Vagina (tissue), 2 donors: ENCODE results near the gene ADRM1. TPM values are rescaled to one million over a fixed set of nuclear protein-coding genes. Genes with fewer than 3 reads are reported as not detected.
A peak's percentile ranks its signal among the peaks of the same experiment; 100 is the strongest.

Experiments used
- DNase-seq, 2 donors: peaks; one replicate each; pipeline ENCODE4 v3.0.0-alpha.2; 2017; ENCODE audit errors: extremely low spot score in 2 of 2
- H3K27ac ChIP-seq: fragments of 200-600 bp; sonication (generic); one replicate; pipeline ENCODE4 v1.5.1; 2019
- H3K27me3 ChIP-seq: fragments of 200-600 bp; sonication (generic); one replicate; pipeline ENCODE4 v1.5.1; 2019
- H3K36me3 ChIP-seq, 2 donors: fragments of 200-600 bp; sonication (generic); one replicate each; pipeline ENCODE4 v1.5.1; 2017 to 2019
- H3K4me1 ChIP-seq: fragments of 200-600 bp; sonication (generic); one replicate; pipeline ENCODE4 v1.5.1; 2019
- H3K4me3 ChIP-seq, 2 donors: fragments of 200-600 bp; sonication (generic); 1 replicate in 1 of 2; 2 replicates in 1 of 2; pipeline ENCODE4 v1.5.1; 2016 to 2019
- H3K9me3 ChIP-seq: fragments of 200-600 bp; sonication (generic); one replicate; pipeline ENCODE4 v1.5.1; 2019
- POLR2A ChIP-seq, 2 donors: fragments of 450-650 bp; IDR thresholded peaks; one replicate each; pipeline ENCODE4 v1.6.1; 2017; ENCODE audit warnings: antibody characterized with exemption in 2 of 2, mild to moderate bottlenecking in 2 of 2, moderate library complexity in 2 of 2
- POLR2AphosphoS5 ChIP-seq, 2 donors: sonication (generic); formaldehyde crosslinking; IDR thresholded peaks; one replicate each; pipeline ENCODE4 v1.9.0; 2017; ENCODE audit warnings: antibody characterized with exemption in 2 of 2, mild to moderate bottlenecking in 2 of 2, low read depth in 1 of 2; ENCODE audit not compliant: insufficient read depth in 1 of 2
- intact Hi-C: fragments of 100-400 bp; cut with DNase I; formaldehyde crosslinking; loops from one replicate; pipeline ENCODE4 v1.15.1; 2023
- total RNA-seq: library from RNA; depleted of rRNA; stranded (reverse); fragments of >200 nt; gene quantifications from one replicate; pipeline ENCODE4 v1.2.3, GENCODE V29; 2016
- TF ChIP-seq, protein P1 (sequence below), 3 experiments: fragments of 450-650 bp in 2 of 3; fragments of 200-600 bp in 1 of 3; sonication (generic) in 1 of 3; IDR thresholded peaks; one replicate each; pipeline ENCODE4 v1.5.1; 2017 to 2019; ENCODE audit warnings: antibody characterized with exemption in 3 of 3, mild to moderate bottlenecking in 2 of 3, moderate library complexity in 2 of 3

Gene ADRM1, protein sequence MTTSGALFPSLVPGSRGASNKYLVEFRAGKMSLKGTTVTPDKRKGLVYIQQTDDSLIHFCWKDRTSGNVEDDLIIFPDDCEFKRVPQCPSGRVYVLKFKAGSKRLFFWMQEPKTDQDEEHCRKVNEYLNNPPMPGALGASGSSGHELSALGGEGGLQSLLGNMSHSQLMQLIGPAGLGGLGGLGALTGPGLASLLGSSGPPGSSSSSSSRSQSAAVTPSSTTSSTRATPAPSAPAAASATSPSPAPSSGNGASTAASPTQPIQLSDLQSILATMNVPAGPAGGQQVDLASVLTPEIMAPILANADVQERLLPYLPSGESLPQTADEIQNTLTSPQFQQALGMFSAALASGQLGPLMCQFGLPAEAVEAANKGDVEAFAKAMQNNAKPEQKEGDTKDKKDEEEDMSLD
- 110 TPM for total RNA-seq

DNA sequence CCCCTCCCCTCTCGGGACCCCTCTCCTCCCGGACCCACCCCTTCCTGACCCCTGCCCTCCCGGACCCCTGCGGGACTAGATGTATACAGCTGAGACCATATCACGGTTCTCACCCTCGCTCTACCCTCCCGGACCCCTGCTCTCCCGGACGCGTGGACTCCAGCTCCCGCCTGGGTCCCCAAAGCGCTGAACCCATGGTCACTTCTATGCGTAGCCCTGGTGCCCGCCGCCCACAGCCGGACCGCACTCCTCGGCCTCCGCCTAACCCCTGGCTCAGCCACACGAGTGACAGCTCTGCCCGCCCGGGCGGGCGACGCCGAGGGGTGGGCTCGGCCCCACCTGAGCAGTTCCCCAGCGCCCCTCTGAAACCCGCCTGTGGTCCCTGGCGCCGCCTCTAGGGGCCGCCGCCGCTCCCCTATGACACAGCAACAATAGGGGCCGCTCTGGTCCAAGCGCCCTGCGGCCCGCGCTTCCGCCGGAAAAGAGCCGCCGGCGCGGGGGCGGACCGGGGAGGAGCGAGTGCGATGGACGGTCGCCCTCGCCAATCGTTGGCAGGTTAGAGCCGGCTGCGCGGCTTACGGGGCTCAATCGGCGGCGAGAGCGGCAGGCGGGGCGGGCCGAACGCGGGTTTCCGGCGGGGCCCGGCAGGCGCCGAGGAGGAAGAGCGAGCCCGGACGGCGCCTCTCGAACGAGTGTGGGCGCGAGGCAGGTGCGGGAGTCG, at the start of gene ADRM1:
Gene ADRM1, plus strand, starts transcription at position 657 of the 721 bp plus-strand sequence. CDS start 572 bp downstream, outside the sequence.
- Histone ChIP-seq H3K4me3 (peak within 1 kb of the TSS; percentile 85 to 98), H3K27ac (peak within 1 kb of the TSS; percentile 97), H3K36me3 (peaks cover 0 to 21% of the 10 kb centered on the region in 2 donors), H3K4me1 (peaks cover 39% of the 10 kb centered on the region), H3K27me3 (no peaks in the 10 kb centered on the region), H3K9me3 (no peaks in the 10 kb centered on the region)
- TF ChIP-seq POLR2A (IDR thresholded peaks at IDR 0.05) = no peak
- peak; percentile 78 to 81 for TF ChIP-seq POLR2AphosphoS5 (IDR thresholded peaks at IDR 0.05; ENCODE audit: insufficient read depth in 1 of 2, low read depth in 1 of 2)
- TF ChIP-seq, protein P1, sequence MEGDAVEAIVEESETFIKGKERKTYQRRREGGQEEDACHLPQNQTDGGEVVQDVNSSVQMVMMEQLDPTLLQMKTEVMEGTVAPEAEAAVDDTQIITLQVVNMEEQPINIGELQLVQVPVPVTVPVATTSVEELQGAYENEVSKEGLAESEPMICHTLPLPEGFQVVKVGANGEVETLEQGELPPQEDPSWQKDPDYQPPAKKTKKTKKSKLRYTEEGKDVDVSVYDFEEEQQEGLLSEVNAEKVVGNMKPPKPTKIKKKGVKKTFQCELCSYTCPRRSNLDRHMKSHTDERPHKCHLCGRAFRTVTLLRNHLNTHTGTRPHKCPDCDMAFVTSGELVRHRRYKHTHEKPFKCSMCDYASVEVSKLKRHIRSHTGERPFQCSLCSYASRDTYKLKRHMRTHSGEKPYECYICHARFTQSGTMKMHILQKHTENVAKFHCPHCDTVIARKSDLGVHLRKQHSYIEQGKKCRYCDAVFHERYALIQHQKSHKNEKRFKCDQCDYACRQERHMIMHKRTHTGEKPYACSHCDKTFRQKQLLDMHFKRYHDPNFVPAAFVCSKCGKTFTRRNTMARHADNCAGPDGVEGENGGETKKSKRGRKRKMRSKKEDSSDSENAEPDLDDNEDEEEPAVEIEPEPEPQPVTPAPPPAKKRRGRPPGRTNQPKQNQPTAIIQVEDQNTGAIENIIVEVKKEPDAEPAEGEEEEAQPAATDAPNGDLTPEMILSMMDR (IDR thresholded peaks at IDR 0.05) = peak; percentile 93 to 96 (median 94)
- intact Hi-C loops = loop anchor here (5.0 to 10.0 kb wide), 2 partner anchors 85 to 492 kb away; partner anchors contain the start of genes MRGBP and RPS21
- peak in 1 of 2 donors; percentile 95 for DNase-seq

DNA sequence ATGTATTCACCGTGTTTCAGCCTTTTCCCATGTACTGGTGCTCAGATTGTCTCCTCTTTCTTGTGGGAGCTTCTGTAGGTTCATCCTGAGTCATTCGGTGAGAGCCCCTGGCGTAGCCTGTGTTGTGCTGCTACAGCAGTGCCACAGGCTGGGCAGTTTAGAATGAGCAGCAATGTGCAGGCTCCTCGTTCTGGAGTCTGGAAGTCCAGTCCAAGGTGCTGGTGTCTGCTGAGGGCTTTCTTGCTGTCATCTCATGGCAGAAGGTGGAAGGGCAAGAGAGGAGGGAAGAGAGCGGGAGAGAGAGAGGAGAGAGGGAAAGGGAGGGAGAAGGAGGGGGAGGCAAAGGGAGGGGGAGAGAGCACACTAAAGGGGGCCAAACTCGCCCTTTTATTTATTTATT, 49.4 kb upstream of the ADRM1 start:
- peaks cover 27% of the 10 kb centered on the region for H3K4me1 ChIP-seq
- no peak overlapping the region for H3K27ac ChIP-seq
- TF ChIP-seq, protein P1 (IDR thresholded peaks at IDR 0.05) = no peak
- TF ChIP-seq POLR2AphosphoS5 (IDR thresholded peaks at IDR 0.05; ENCODE audit: insufficient read depth in 1 of 2, low read depth in 1 of 2) (no peak), POLR2A (IDR thresholded peaks at IDR 0.05) (no peak)
- H3K36me3 ChIP-seq = peaks cover 0 to 15% of the 10 kb centered on the region in 2 donors
- H3K4me3 ChIP-seq = no peak overlapping the region
- H3K9me3 ChIP-seq = no peaks in the 10 kb centered on the region
- H3K27me3 ChIP-seq = no peaks in the 10 kb centered on the region
- no peak for DNase-seq
- intact Hi-C loops = no loop called here

DNA sequence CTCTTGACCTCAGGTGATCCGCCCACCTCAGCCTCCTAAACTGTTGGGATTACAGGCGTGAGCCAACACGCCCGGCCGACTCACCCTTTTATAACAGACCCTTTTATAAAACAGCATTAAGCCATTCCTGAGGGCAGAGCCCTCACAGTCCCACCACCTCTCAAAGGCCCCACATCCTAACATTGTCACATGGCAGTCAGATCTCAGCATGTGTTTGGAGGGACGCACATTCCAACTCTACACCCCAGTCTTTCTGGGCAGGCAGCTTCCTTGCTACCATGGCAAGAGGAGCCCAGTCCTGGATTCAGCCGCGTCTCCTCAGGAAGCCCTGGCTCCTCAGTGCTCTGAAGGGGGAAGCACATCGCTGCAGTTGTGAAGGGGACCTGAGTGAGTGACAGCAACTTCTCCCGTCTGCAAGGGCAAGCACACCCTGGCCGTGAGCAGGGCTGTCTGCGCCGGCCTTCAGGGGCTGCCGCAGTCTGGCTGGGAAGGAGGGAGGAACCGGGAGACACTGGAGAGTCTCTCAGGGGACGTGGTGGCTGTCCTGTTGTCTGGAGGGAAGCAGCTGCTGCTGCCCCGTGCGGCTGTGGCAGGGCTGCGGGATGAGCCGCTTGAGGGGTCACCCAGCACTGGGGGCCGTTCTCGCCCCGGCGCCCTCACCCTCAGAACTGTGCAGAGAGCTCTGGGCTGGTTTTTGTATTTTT, 48.6 kb upstream of the ADRM1 start:
- H3K27me3 ChIP-seq = no peaks in the 10 kb centered on the region
- DNase-seq = no peak
- H3K4me3 ChIP-seq = no peak overlapping the region
- H3K9me3 ChIP-seq = no peaks in the 10 kb centered on the region
- H3K36me3 ChIP-seq = peaks cover 0 to 19% of the 10 kb centered on the region in 2 donors
- peaks cover 34% of the 10 kb centered on the region for H3K4me1 ChIP-seq
- TF ChIP-seq POLR2A (IDR thresholded peaks at IDR 0.05) (no peak), POLR2AphosphoS5 (IDR thresholded peaks at IDR 0.05; ENCODE audit: insufficient read depth in 1 of 2, low read depth in 1 of 2) (no peak)
- intact Hi-C loops = no loop called here
- H3K27ac ChIP-seq = no peak overlapping the region

DNA sequence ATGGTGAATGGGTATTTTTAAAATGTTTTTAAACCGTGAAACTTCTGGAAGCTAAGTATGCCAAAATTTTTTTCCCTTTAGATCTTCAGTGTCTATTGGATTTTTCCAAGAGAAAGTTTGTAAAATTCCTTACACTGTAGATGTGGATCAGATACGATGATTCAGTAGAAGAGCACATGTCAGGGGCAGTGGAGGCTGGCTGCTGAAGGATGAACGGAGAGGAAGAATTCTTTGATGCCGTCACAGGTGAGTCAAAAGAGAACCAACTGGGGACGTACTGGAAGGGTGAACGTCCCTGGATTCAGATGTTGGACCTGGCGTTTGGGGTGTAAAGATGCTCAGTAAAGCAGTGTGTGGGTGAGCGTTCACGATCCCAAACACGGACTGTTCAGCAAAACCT, 46.8 kb upstream of the ADRM1 start:
- Histone ChIP-seq H3K9me3 (no peaks in the 10 kb centered on the region), H3K36me3 (peaks cover 0 to 33% of the 10 kb centered on the region in 2 donors), H3K4me3 (no peak overlapping the region), H3K27me3 (no peaks in the 10 kb centered on the region), H3K4me1 (peaks cover 22% of the 10 kb centered on the region), H3K27ac (no peak overlapping the region)
- no peak for TF ChIP-seq POLR2A (IDR thresholded peaks at IDR 0.05)
- TF ChIP-seq, protein P1 (IDR thresholded peaks at IDR 0.05) = no peak
- TF ChIP-seq POLR2AphosphoS5 (IDR thresholded peaks at IDR 0.05; ENCODE audit: insufficient read depth in 1 of 2, low read depth in 1 of 2) = no peak
- intact Hi-C loops = no loop called here
- no peak for DNase-seq
